Measurements from ENCODE around the gene GABRA5. TPM values are rescaled to one million over a fixed set of nuclear protein-coding genes. Genes with fewer than 3 reads are reported as not detected.

The GABRA5 gene
- polyA plus RNA-seq, 1 donor (not counting 4 experiments of a cell fraction or from before 2014, with no cell fraction given), result 0.03 TPM

GRCh38 chr15:26967719-26968269 lies 100.9 kb downstream of the GABRA5 start:
- TF ChIP-seq CTCF (optimal IDR thresholded peaks at IDR 0.05 in 1 of 3, IDR thresholded peaks at IDR 0.05 in 1 of 3, conservative IDR thresholded peaks at IDR 0.05 in 1 of 3; ENCODE audit: extremely low read depth in 1 of 3, insufficient read depth in 2 of 3, low read length in 3 of 3) (no peak), EZH2 (IDR thresholded peaks at IDR 0.05; ENCODE audit: low read length) (no peak)
- H3K4me2 ChIP-seq (ENCODE audit: control insufficient read depth, extremely low read depth, insufficient read depth, low read depth, low read length), result no peak overlapping the region
- no peaks in the 10 kb centered on the region for H3K36me3 ChIP-seq (ENCODE audit: control insufficient read depth in 2 of 2, extremely low read depth in 1 of 2, insufficient read depth in 2 of 2, low read length in 2 of 2)
- DNase-seq (ENCODE audit: low read depth, low spot score), result no peak
- H2AFZ ChIP-seq (ENCODE audit: control insufficient read depth, low read length), result no peak overlapping the region
- H3K9me3 ChIP-seq (ENCODE audit: control insufficient read depth, low read depth, low read length), result no peaks in the 10 kb centered on the region
- peaks cover 26% of the 10 kb centered on the region for H3K27me3 ChIP-seq (ENCODE audit: control insufficient read depth, extremely low read depth, insufficient read depth, low read length)
- H3K4me3 ChIP-seq (ENCODE audit: control insufficient read depth in 2 of 3, extremely low read depth in 1 of 3, insufficient read depth in 2 of 3, low read depth in 1 of 3, low read length in 3 of 3), result no peak overlapping the region
- H3K4me1 ChIP-seq (ENCODE audit: control insufficient read depth, extremely low read depth, insufficient read depth, low read length), result no peaks in the 10 kb centered on the region
- no peaks in the 10 kb centered on the region for H3K9me1 ChIP-seq (ENCODE audit: control insufficient read depth, extremely low read depth, insufficient read depth, low read length)
- dilution Hi-C loops (cut with MboI; ENCODE audit: extremely low pct_ligation_motif_present, low sequenced_read_pairs), result no loop called here
- H3K27ac ChIP-seq (ENCODE audit: control insufficient read depth, insufficient read depth, low read length), result no peak overlapping the region
- H3K9ac ChIP-seq (ENCODE audit: control insufficient read depth, extremely low read depth, insufficient read depth, low read length), result no peak overlapping the region
- H4K20me1 ChIP-seq (ENCODE audit: control insufficient read depth, extremely low read depth, insufficient read depth, low read length), result no peaks in the 10 kb centered on the region
- no peaks in the 10 kb centered on the region for H3K79me2 ChIP-seq (ENCODE audit: control insufficient read depth, insufficient read depth, low read length)
- FAIRE-seq, result no peak

GRCh38 chr15:26968806-26969205 lies 101.9 kb downstream of the GABRA5 start:
- H3K27me3 ChIP-seq (ENCODE audit: control insufficient read depth, extremely low read depth, insufficient read depth, low read length), result peaks cover 26% of the 10 kb centered on the region
- FAIRE-seq, result no peak

GRCh38 chr15:26970712-26971210 lies 103.9 kb downstream of the GABRA5 start, which contains the start of gene GABRG3:
TSS of gene GABRG3 (plus strand) at chr15:26971181.
- no peak within 1 kb of the TSS for H2AFZ ChIP-seq (ENCODE audit: control insufficient read depth, low read length)
- no peak for FAIRE-seq

More at GRCh38 chr15:26968806-26969205, 101.9 kb downstream of the GABRA5 start:
- Histone ChIP-seq H3K9ac (ENCODE audit: control insufficient read depth, extremely low read depth, insufficient read depth, low read length) (no peak overlapping the region), H3K27ac (ENCODE audit: control insufficient read depth, insufficient read depth, low read length) (no peak overlapping the region), H3K36me3 (ENCODE audit: control insufficient read depth in 2 of 2, extremely low read depth in 1 of 2, insufficient read depth in 2 of 2, low read length in 2 of 2) (no peaks in the 10 kb centered on the region), H2AFZ (ENCODE audit: control insufficient read depth, low read length) (no peak overlapping the region), H3K79me2 (ENCODE audit: control insufficient read depth, insufficient read depth, low read length) (no peaks in the 10 kb centered on the region), H3K4me3 (ENCODE audit: control insufficient read depth in 2 of 3, extremely low read depth in 1 of 3, insufficient read depth in 2 of 3, low read depth in 1 of 3, low read length in 3 of 3) (no peak overlapping the region), H3K4me2 (ENCODE audit: control insufficient read depth, extremely low read depth, insufficient read depth, low read depth, low read length) (no peak overlapping the region), H3K9me3 (ENCODE audit: control insufficient read depth, low read depth, low read length) (no peaks in the 10 kb centered on the region), H4K20me1 (ENCODE audit: control insufficient read depth, extremely low read depth, insufficient read depth, low read length) (no peaks in the 10 kb centered on the region), H3K9me1 (ENCODE audit: control insufficient read depth, extremely low read depth, insufficient read depth, low read length) (no peaks in the 10 kb centered on the region), H3K4me1 (ENCODE audit: control insufficient read depth, extremely low read depth, insufficient read depth, low read length) (no peaks in the 10 kb centered on the region)
- DNase-seq (ENCODE audit: low read depth, low spot score), result no peak
- dilution Hi-C loops (cut with MboI; ENCODE audit: extremely low pct_ligation_motif_present, low sequenced_read_pairs), result no loop called here
- no peak for TF ChIP-seq EZH2 (IDR thresholded peaks at IDR 0.05; ENCODE audit: low read length)

More at GRCh38 chr15:26970712-26971210, 103.9 kb downstream of the GABRA5 start, which contains the start of gene GABRG3:
- Histone ChIP-seq H3K79me2 (ENCODE audit: control insufficient read depth, insufficient read depth, low read length) (no peaks in the 10 kb centered on the region), H3K36me3 (ENCODE audit: control insufficient read depth in 2 of 2, extremely low read depth in 1 of 2, insufficient read depth in 2 of 2, low read length in 2 of 2) (no peaks in the 10 kb centered on the region), H3K4me3 (ENCODE audit: control insufficient read depth in 2 of 3, extremely low read depth in 1 of 3, insufficient read depth in 2 of 3, low read depth in 1 of 3, low read length in 3 of 3) (no peak within 1 kb of the TSS), H4K20me1 (ENCODE audit: control insufficient read depth, extremely low read depth, insufficient read depth, low read length) (no peaks in the 10 kb centered on the region), H3K9me3 (ENCODE audit: control insufficient read depth, low read depth, low read length) (no peaks in the 10 kb centered on the region), H3K27me3 (ENCODE audit: control insufficient read depth, extremely low read depth, insufficient read depth, low read length) (peaks cover 26% of the 10 kb centered on the region), H3K9ac (ENCODE audit: control insufficient read depth, extremely low read depth, insufficient read depth, low read length) (no peak within 1 kb of the TSS), H3K4me1 (ENCODE audit: control insufficient read depth, extremely low read depth, insufficient read depth, low read length) (no peaks in the 10 kb centered on the region), H3K9me1 (ENCODE audit: control insufficient read depth, extremely low read depth, insufficient read depth, low read length) (no peaks in the 10 kb centered on the region), H3K27ac (ENCODE audit: control insufficient read depth, insufficient read depth, low read length) (no peak within 1 kb of the TSS), H3K4me2 (ENCODE audit: control insufficient read depth, extremely low read depth, insufficient read depth, low read depth, low read length) (no peak within 1 kb of the TSS)
- dilution Hi-C loops (cut with MboI; ENCODE audit: extremely low pct_ligation_motif_present, low sequenced_read_pairs), result no loop called here
- TF ChIP-seq CTCF (optimal IDR thresholded peaks at IDR 0.05 in 1 of 3, IDR thresholded peaks at IDR 0.05 in 1 of 3, conservative IDR thresholded peaks at IDR 0.05 in 1 of 3; ENCODE audit: extremely low read depth in 1 of 3, insufficient read depth in 2 of 3, low read length in 3 of 3) (no peak), EZH2 (IDR thresholded peaks at IDR 0.05; ENCODE audit: low read length) (no peak)
- no peak for DNase-seq (ENCODE audit: low read depth, low spot score)
